H1 (cell line): ENCODE results near the gene QRICH2. TPM values are rescaled to one million over a fixed set of nuclear protein-coding genes. Genes with fewer than 3 reads are reported as not detected.

Experiments
- CTCF ChIA-PET: fragments of 300-600 bp; sonication (Branson Sonifier 250); formaldehyde crosslinking; loops from one replicate; lab custom pipeline; 2021; ENCODE audit not compliant: partially characterized antibody; lab: Charles Lee
- POLR2A ChIA-PET: fragments of 300-600 bp; sonication (Branson Sonifier 250); formaldehyde crosslinking; loops from one replicate; lab custom pipeline; 2021; ENCODE audit warnings: inconsistent platforms; ENCODE audit not compliant: partially characterized antibody; lab: Charles Lee
- DNase-seq, 2 experiments: peaks; one replicate each; pipeline versions ENCODE4 v3.0.0 to v3.0.0-alpha.2; 2010 to 2022; ENCODE audit warnings: low spot score in 2 of 2, low read depth in 1 of 2, mixed read lengths in 1 of 2
- FAIRE-seq: peaks from 2 replicates; lab custom pipeline; 2011; peaks lifted over from hg19 to GRCh38; lab: Jason Lieb, UNC
- H2AFZ ChIP-seq: 2 replicates; pipeline ENCODE4 v1.8.1; 2012; ENCODE audit warnings: low read length, inconsistent platforms
- H2AK5ac ChIP-seq: 2 replicates; pipeline ENCODE4 v1.6.1; 2013; ENCODE audit warnings: low read depth, low read length
- H2BK120ac ChIP-seq: replicated peaks from 2 replicates; pipeline ENCODE3; 2013; ENCODE audit warnings: low read depth, low read length, inconsistent platforms
- H2BK12ac ChIP-seq: 2 replicates; pipeline ENCODE4 v1.6.1; 2013; ENCODE audit warnings: low read depth, low read length
- H2BK15ac ChIP-seq: 2 replicates; pipeline ENCODE4 v1.6.1; 2013; ENCODE audit warnings: low read length
- H2BK20ac ChIP-seq: 2 replicates; pipeline ENCODE4 v1.6.1; 2013; ENCODE audit warnings: low read length
- H2BK5ac ChIP-seq: 2 replicates; pipeline ENCODE4 v1.6.1; 2013; ENCODE audit warnings: low read depth, low read length
- H3K14ac ChIP-seq: 2 replicates; pipeline ENCODE4 v1.6.1; 2013; ENCODE audit warnings: inconsistent platforms; ENCODE audit not compliant: insufficient read length
- H3K18ac ChIP-seq: 2 replicates; pipeline ENCODE4 v1.6.1; 2013; ENCODE audit warnings: low read length; ENCODE audit errors: extremely low read depth
- H3K23ac ChIP-seq: 2 replicates; pipeline ENCODE4 v1.6.1; 2013; ENCODE audit warnings: inconsistent platforms; ENCODE audit not compliant: insufficient read length
- H3K23me2 ChIP-seq: 2 replicates; pipeline ENCODE4 v1.6.1; 2013; ENCODE audit warnings: low read depth, low read length
- H3K27ac ChIP-seq: 2 replicates; pipeline ENCODE4 v1.6.1; 2011; ENCODE audit warnings: low read depth, low read length, inconsistent platforms
- H3K27me3 ChIP-seq, 4 experiments: replicated peaks in 1 of 4; 1 replicate in 1 of 4; 2 replicates in 3 of 4; pipeline versions ENCODE4 v1.6.1 to v1.8.1; 2011 to 2013; ENCODE audit warnings: low read length in 3 of 4, mild to moderate bottlenecking in 3 of 4, inconsistent platforms in 2 of 4, mixed read lengths in 2 of 4, moderate library complexity in 1 of 4; ENCODE audit not compliant: control insufficient read depth in 3 of 4, insufficient read depth in 3 of 4; ENCODE audit errors: extremely low read depth in 1 of 4
- H3K36me3 ChIP-seq, 4 experiments: 2 replicates each; pipeline versions ENCODE4 v1.6.1 to v1.8.1; 2011 to 2013; ENCODE audit warnings: mild to moderate bottlenecking in 4 of 4, low read length in 3 of 4, moderate library complexity in 2 of 4, control low read depth in 1 of 4, inconsistent platforms in 1 of 4; ENCODE audit not compliant: insufficient read depth in 4 of 4, control insufficient read depth in 2 of 4
- H3K4ac ChIP-seq: replicated peaks from 2 replicates; pipeline ENCODE3; 2013; ENCODE audit warnings: low read length, low read depth, mixed read lengths, inconsistent platforms; ENCODE audit not compliant: insufficient read length
- H3K4me1 ChIP-seq, 4 experiments: replicated peaks in 1 of 4; 1 replicate in 1 of 4; 2 replicates in 3 of 4; pipeline versions ENCODE4 v1.6.1 to v1.8.1; 2011 to 2013; ENCODE audit warnings: low read length in 3 of 4, inconsistent platforms in 2 of 4, mixed read lengths in 1 of 4; ENCODE audit not compliant: insufficient read depth in 4 of 4, control insufficient read depth in 3 of 4
- H3K4me2 ChIP-seq, 2 experiments: 2 replicates each; pipeline versions ENCODE4 v1.6.1 to v1.8.1; 2011 to 2013; ENCODE audit warnings: low read depth in 2 of 2, low read length in 2 of 2, control low read depth in 1 of 2, inconsistent platforms in 1 of 2, mild to moderate bottlenecking in 1 of 2; ENCODE audit not compliant: insufficient read depth in 1 of 2
- H3K4me3 ChIP-seq, 4 experiments: fragments of 200-600, 300-600 bp in 1 of 4; sonication (generic), shearing (Covaris generic), sonication (Bioruptor Twin) in 1 of 4; 2 replicates each; pipeline versions ENCODE4 v1.5.1 to v1.8.1; 2011 to 2016; ENCODE audit warnings: low read length in 4 of 4, low read depth in 3 of 4, control low read depth in 2 of 4, inconsistent platforms in 2 of 4, mild to moderate bottlenecking in 2 of 4, mixed read lengths in 1 of 4, moderate library complexity in 1 of 4; ENCODE audit not compliant: insufficient read depth in 2 of 4; ENCODE audit errors: extremely low read depth in 1 of 4
- H3K56ac ChIP-seq: replicated peaks from 2 replicates; pipeline ENCODE3; 2013; ENCODE audit warnings: low read depth, mild to moderate bottlenecking, mixed read lengths, low read length, inconsistent platforms; ENCODE audit not compliant: insufficient read length
- H3K79me1 ChIP-seq: 2 replicates; pipeline ENCODE4 v1.6.1; 2013; ENCODE audit warnings: low read depth, low read length, control low read depth
- H3K79me2 ChIP-seq, 2 experiments: 2 replicates each; pipeline versions ENCODE4 v1.6.1 to v1.8.1; 2012 to 2013; ENCODE audit warnings: low read length in 2 of 2, mild to moderate bottlenecking in 2 of 2, inconsistent platforms in 1 of 2; ENCODE audit not compliant: insufficient read depth in 2 of 2, control insufficient read depth in 1 of 2
- H3K9ac ChIP-seq, 4 experiments: replicated peaks in 1 of 4; 1 replicate in 1 of 4; 2 replicates in 3 of 4; pipeline versions ENCODE4 v1.6.1 to v1.8.1; 2011 to 2013; ENCODE audit warnings: low read depth in 3 of 4, low read length in 3 of 4, control low read depth in 2 of 4, mild to moderate bottlenecking in 2 of 4, moderate library complexity in 2 of 4, inconsistent platforms in 1 of 4; ENCODE audit errors: extremely low read depth in 1 of 4
- H3K9me3 ChIP-seq, 2 experiments: 2 replicates each; pipeline versions ENCODE4 v1.6.1 to v1.8.1; 2012 to 2013; ENCODE audit warnings: mild to moderate bottlenecking in 2 of 2, moderate library complexity in 2 of 2, control low read depth in 1 of 2, inconsistent platforms in 1 of 2, low read depth in 1 of 2, low read length in 1 of 2, mixed read lengths in 1 of 2; ENCODE audit not compliant: insufficient read depth in 2 of 2
- H4K20me1 ChIP-seq, 2 experiments: replicated peaks in 1 of 2; 2 replicates each; pipeline versions ENCODE3 to v1.8.1; 2011 to 2013; ENCODE audit warnings: inconsistent platforms in 2 of 2, low read length in 2 of 2, mild to moderate bottlenecking in 1 of 2; ENCODE audit not compliant: insufficient read depth in 2 of 2, control insufficient read depth in 1 of 2
- H4K5ac ChIP-seq: 2 replicates; pipeline ENCODE4 v1.6.1; 2013; ENCODE audit warnings: low read length, low read depth, mixed read lengths, inconsistent platforms; ENCODE audit not compliant: insufficient read length
- H4K8ac ChIP-seq: 2 replicates; pipeline ENCODE4 v1.8.0; 2013; ENCODE audit warnings: mild to moderate bottlenecking, moderate library complexity, low read length, inconsistent platforms; ENCODE audit not compliant: insufficient read depth; ENCODE audit errors: extremely low read depth
- H4K91ac ChIP-seq: replicated peaks from 2 replicates; pipeline ENCODE3; 2013; ENCODE audit warnings: low read length, mixed read lengths, inconsistent platforms; ENCODE audit not compliant: insufficient read length
- BRCA1 ChIP-seq: IDR thresholded peaks from 2 replicates; pipeline ENCODE4 v1.6.1; 2012; ENCODE audit warnings: low read depth, low read length, improper control_type of control experiment
- CREB1 ChIP-seq: IDR thresholded peaks from 2 replicates; pipeline ENCODE4 v1.6.1; 2012; ENCODE audit warnings: inconsistent platforms
- EGR1 ChIP-seq: IDR thresholded peaks from 2 replicates; pipeline ENCODE4 v1.6.1; 2011; ENCODE audit warnings: low read depth, low read length, borderline replicate concordance
- FOSL1 ChIP-seq: IDR thresholded peaks from 2 replicates; pipeline ENCODE4 v1.6.1; 2011; ENCODE audit warnings: mild to moderate bottlenecking, low read depth, low read length, moderate library complexity; ENCODE audit not compliant: insufficient read depth
- KDM5A ChIP-seq: fragments of 200-600 bp; IDR thresholded peaks from 2 replicates; pipeline ENCODE4 v1.7.1; 2012; ENCODE audit warnings: mild to moderate bottlenecking, low read length, inconsistent platforms, mixed read lengths
- SP1 ChIP-seq: IDR thresholded peaks from 2 replicates; pipeline ENCODE4 v1.6.1; 2011; ENCODE audit warnings: low read depth, low read length
- WGBS, 2 experiments: shearing (Covaris generic) in 1 of 2; methylation state at CpG; one replicate each; pipeline versions ENCODE4 v1.1.6 to v1.1.7; 2013 to 2015; ENCODE audit warnings: low lambda C conversion rate in 2 of 2, mixed read lengths in 2 of 2, inconsistent platforms in 1 of 2, low coverage in 1 of 2, missing lambda C conversion rate in 1 of 2; ENCODE audit not compliant: insufficient replicate concordance in 2 of 2, insufficient coverage in 1 of 2, insufficient read length in 1 of 2; ENCODE audit errors: extremely low coverage in 1 of 2, missing lambda C conversion rate in 1 of 2; 5-methylcytosine and 5-hydroxymethylcytosine counted together
- polyA plus RNA-seq, 7 experiments: library from polyadenylated mRNA; depleted of rRNA in 3 of 7; stranded (reverse) in 5 of 7; unstranded in 2 of 7; fragments of >200 nt in 5 of 7; fragments of 200-250 nt in 2 of 7; gene quantifications; 1 replicate in 5 of 7; 2 replicates in 1 of 7; 4 replicates in 1 of 7; pipeline versions ENCODE4 v1.2.1 to v1.2.3, GENCODE V29; 2011 to 2013; ENCODE audit warnings: missing spikeins in 2 of 7, mixed read lengths in 2 of 7
- total RNA-seq: library from RNA; stranded (reverse); fragmentation: NEBNext Ultra II Directional; extraction: Animal tissue kit (Norgen Biotek cat#: 25700); gene quantifications from 2 replicates; pipeline ENCODE4 v1.2.1, GENCODE V29; 2021
- TF ChIP-seq, protein P1 (sequence below): IDR thresholded peaks from 2 replicates; pipeline ENCODE4 v1.6.1; 2012; ENCODE audit warnings: low read length, inconsistent platforms
- TF ChIP-seq, protein P2 (sequence below): IDR thresholded peaks from 2 replicates; pipeline ENCODE4 v1.6.1; 2011; ENCODE audit warnings: low read length, improper control_type of control experiment

The QRICH2 gene
- total and polyA plus RNA-seq, 2 of the 8 experiments (the other 6 are each of a cell fraction or from before 2014, with no cell fraction given) = 2.8 to 3.8 TPM

GRCh38 chr17:76272541-76273444 is 35.3 kb downstream of the QRICH2 start:
- peaks cover 3 to 21% (median 16%) of the 10 kb centered on the region in 4 experiments for H3K4me1 ChIP-seq
- H4K20me1 ChIP-seq = peaks cover 0 to 3% of the 10 kb centered on the region in 2 experiments
- FAIRE-seq (no peak), DNase-seq (no peak)
- no peak overlapping the region for H3K4ac ChIP-seq
- H3K27me3 ChIP-seq = no peaks in the 10 kb centered on the region
- peak overlapping the region; percentile 11; the same call in 1 of the 2 replicates for H3K27ac ChIP-seq
- H3K18ac ChIP-seq = peak overlapping the region; percentile 78; the same call in 1 of the 2 replicates
- no peak overlapping the region for H3K14ac ChIP-seq
- H3K79me2 ChIP-seq = peaks cover 0 to 11% of the 10 kb centered on the region in 2 experiments; a peak in 2 of 4 replicates
- H4K5ac ChIP-seq = no peak overlapping the region
- peaks cover 3% of the 10 kb centered on the region; the same call in 1 of the 2 replicates for H3K23me2 ChIP-seq
- H2AK5ac ChIP-seq = no peak overlapping the region
- no peak overlapping the region for H3K4me2 ChIP-seq
- H3K56ac ChIP-seq = no peak overlapping the region
- no peak overlapping the region for H2BK120ac ChIP-seq
- peak overlapping the region; percentile 48; the same call in 1 of the 2 replicates for H4K8ac ChIP-seq
- H2AFZ ChIP-seq = no peak overlapping the region
- H2BK5ac ChIP-seq = peak overlapping the region; percentile 52; the same call in 1 of the 2 replicates
- CTCF ChIA-PET = interaction anchor here (0.6 to 3.6 kb wide), 15 partner anchors 10 to 412 kb away, joined by 3 to 32 read pairs (median 4); no protein-coding TSS in a partner anchor
- H2BK20ac ChIP-seq = no peak overlapping the region
- 82% methylated on average over 13 of the region's 19 CpGs; no CpG with 5 or more reads in 1 of the 2 experiments for WGBS, 2 experiments
- H3K36me3 ChIP-seq = no peaks in the 10 kb centered on the region; a peak in 1 of 8 replicates
- H3K23ac ChIP-seq = no peak overlapping the region
- H2BK15ac ChIP-seq = no peak overlapping the region; the same call in 1 of the 2 replicates
- H2BK12ac ChIP-seq = no peak overlapping the region
- H3K79me1 ChIP-seq = no peaks in the 10 kb centered on the region; the same call in 1 of the 2 replicates
- H3K9ac ChIP-seq = no peak overlapping the region
- no peaks in the 10 kb centered on the region for H3K9me3 ChIP-seq
- POLR2A ChIA-PET = interaction anchor here (1.2 to 3.1 kb wide), 9 partner anchors 8 to 187 kb away, joined by 4 to 12 read pairs (median 5); partner anchors contain the start of genes FOXJ1 and UBALD2
- H3K4me3 ChIP-seq = no peak overlapping the region
- H4K91ac ChIP-seq = peak overlapping the region; percentile 79
- TF ChIP-seq, protein P1, sequence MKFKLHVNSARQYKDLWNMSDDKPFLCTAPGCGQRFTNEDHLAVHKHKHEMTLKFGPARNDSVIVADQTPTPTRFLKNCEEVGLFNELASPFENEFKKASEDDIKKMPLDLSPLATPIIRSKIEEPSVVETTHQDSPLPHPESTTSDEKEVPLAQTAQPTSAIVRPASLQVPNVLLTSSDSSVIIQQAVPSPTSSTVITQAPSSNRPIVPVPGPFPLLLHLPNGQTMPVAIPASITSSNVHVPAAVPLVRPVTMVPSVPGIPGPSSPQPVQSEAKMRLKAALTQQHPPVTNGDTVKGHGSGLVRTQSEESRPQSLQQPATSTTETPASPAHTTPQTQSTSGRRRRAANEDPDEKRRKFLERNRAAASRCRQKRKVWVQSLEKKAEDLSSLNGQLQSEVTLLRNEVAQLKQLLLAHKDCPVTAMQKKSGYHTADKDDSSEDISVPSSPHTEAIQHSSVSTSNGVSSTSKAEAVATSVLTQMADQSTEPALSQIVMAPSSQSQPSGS = no peak
- no peak for TF ChIP-seq KDM5A
- TF ChIP-seq EGR1 = no peak
- TF ChIP-seq, protein P2, sequence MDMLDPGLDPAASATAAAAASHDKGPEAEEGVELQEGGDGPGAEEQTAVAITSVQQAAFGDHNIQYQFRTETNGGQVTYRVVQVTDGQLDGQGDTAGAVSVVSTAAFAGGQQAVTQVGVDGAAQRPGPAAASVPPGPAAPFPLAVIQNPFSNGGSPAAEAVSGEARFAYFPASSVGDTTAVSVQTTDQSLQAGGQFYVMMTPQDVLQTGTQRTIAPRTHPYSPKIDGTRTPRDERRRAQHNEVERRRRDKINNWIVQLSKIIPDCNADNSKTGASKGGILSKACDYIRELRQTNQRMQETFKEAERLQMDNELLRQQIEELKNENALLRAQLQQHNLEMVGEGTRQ = no peak
- TF ChIP-seq BRCA1 = no peak
- TF ChIP-seq FOSL1 = no peak
- TF ChIP-seq SP1 = no peak
- no peak for TF ChIP-seq CREB1
